ENCODE data around the gene CD3E. TPM values are rescaled to one million over a fixed set of nuclear protein-coding genes. Genes with fewer than 3 reads are reported as not detected.

Gene CD3E
- total and polyA plus RNA-seq, 2 of the 8 experiments (the other 6 are each of a cell fraction or from before 2014, with no cell fraction given), result not detected

DNA sequence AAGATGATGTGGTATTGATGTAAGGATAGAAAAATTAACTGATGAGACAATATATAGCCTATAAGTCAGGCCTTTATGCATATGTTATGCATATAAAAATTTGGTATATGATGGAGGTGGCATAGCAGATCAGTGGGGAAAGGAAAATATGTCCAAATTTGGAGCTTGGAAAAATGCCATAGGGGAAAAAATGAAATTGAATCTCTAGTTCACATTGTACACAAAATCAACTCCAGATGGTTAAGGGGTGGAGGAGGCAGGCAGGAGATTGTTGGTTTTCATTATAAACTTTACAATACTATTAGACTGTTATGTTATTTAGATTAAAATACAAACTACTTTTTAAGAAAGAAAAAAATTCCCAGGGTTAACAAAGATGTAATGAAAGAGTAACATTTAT, 15.1 kb upstream of the CD3E start (continued):
- TF ChIP-seq, protein P1, sequence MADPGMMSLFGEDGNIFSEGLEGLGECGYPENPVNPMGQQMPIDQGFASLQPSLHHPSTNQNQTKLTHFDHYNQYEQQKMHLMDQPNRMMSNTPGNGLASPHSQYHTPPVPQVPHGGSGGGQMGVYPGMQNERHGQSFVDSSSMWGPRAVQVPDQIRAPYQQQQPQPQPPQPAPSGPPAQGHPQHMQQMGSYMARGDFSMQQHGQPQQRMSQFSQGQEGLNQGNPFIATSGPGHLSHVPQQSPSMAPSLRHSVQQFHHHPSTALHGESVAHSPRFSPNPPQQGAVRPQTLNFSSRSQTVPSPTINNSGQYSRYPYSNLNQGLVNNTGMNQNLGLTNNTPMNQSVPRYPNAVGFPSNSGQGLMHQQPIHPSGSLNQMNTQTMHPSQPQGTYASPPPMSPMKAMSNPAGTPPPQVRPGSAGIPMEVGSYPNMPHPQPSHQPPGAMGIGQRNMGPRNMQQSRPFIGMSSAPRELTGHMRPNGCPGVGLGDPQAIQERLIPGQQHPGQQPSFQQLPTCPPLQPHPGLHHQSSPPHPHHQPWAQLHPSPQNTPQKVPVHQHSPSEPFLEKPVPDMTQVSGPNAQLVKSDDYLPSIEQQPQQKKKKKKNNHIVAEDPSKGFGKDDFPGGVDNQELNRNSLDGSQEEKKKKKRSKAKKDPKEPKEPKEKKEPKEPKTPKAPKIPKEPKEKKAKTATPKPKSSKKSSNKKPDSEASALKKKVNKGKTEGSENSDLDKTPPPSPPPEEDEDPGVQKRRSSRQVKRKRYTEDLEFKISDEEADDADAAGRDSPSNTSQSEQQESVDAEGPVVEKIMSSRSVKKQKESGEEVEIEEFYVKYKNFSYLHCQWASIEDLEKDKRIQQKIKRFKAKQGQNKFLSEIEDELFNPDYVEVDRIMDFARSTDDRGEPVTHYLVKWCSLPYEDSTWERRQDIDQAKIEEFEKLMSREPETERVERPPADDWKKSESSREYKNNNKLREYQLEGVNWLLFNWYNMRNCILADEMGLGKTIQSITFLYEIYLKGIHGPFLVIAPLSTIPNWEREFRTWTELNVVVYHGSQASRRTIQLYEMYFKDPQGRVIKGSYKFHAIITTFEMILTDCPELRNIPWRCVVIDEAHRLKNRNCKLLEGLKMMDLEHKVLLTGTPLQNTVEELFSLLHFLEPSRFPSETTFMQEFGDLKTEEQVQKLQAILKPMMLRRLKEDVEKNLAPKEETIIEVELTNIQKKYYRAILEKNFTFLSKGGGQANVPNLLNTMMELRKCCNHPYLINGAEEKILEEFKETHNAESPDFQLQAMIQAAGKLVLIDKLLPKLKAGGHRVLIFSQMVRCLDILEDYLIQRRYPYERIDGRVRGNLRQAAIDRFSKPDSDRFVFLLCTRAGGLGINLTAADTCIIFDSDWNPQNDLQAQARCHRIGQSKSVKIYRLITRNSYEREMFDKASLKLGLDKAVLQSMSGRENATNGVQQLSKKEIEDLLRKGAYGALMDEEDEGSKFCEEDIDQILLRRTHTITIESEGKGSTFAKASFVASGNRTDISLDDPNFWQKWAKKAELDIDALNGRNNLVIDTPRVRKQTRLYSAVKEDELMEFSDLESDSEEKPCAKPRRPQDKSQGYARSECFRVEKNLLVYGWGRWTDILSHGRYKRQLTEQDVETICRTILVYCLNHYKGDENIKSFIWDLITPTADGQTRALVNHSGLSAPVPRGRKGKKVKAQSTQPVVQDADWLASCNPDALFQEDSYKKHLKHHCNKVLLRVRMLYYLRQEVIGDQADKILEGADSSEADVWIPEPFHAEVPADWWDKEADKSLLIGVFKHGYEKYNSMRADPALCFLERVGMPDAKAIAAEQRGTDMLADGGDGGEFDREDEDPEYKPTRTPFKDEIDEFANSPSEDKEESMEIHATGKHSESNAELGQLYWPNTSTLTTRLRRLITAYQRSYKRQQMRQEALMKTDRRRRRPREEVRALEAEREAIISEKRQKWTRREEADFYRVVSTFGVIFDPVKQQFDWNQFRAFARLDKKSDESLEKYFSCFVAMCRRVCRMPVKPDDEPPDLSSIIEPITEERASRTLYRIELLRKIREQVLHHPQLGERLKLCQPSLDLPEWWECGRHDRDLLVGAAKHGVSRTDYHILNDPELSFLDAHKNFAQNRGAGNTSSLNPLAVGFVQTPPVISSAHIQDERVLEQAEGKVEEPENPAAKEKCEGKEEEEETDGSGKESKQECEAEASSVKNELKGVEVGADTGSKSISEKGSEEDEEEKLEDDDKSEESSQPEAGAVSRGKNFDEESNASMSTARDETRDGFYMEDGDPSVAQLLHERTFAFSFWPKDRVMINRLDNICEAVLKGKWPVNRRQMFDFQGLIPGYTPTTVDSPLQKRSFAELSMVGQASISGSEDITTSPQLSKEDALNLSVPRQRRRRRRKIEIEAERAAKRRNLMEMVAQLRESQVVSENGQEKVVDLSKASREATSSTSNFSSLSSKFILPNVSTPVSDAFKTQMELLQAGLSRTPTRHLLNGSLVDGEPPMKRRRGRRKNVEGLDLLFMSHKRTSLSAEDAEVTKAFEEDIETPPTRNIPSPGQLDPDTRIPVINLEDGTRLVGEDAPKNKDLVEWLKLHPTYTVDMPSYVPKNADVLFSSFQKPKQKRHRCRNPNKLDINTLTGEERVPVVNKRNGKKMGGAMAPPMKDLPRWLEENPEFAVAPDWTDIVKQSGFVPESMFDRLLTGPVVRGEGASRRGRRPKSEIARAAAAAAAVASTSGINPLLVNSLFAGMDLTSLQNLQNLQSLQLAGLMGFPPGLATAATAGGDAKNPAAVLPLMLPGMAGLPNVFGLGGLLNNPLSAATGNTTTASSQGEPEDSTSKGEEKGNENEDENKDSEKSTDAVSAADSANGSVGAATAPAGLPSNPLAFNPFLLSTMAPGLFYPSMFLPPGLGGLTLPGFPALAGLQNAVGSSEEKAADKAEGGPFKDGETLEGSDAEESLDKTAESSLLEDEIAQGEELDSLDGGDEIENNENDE (IDR thresholded peaks at IDR 0.05; ENCODE audit: insufficient replicate concordance, low read length), result no peak
- TF ChIP-seq TBP (IDR thresholded peaks at IDR 0.05; ENCODE audit: low read depth, low read length) (no peak), ZNF274 (IDR thresholded peaks at IDR 0.05; ENCODE audit: borderline replicate concordance, extremely low read depth, low read length) (no peak), HDAC2 (IDR thresholded peaks at IDR 0.05; ENCODE audit: borderline replicate concordance in 1 of 2, low read depth in 2 of 2, low read length in 2 of 2) (no peak), POU5F1 (IDR thresholded peaks at IDR 0.05; ENCODE audit: low read depth, low read length) (no peak), EZH2 (IDR thresholded peaks at IDR 0.05; ENCODE audit: low read depth, low read length, severe bottlenecking) (no peak), BRCA1 (IDR thresholded peaks at IDR 0.05; ENCODE audit: low read depth, low read length) (no peak), RAD21 (IDR thresholded peaks at IDR 0.05 in 1 of 2, conservative IDR thresholded peaks at IDR 0.05 in 1 of 2; ENCODE audit: low read depth in 2 of 2, low read length in 2 of 2) (no peak), JUND (IDR thresholded peaks at IDR 0.05; ENCODE audit: low read length) (no peak), BCL11A (IDR thresholded peaks at IDR 0.05; ENCODE audit: low read depth in 2 of 2, low read length in 2 of 2) (no peak)

Measured in H1 (cell line).